ENCODE measurements around the gene OPCML. TPM values are rescaled to one million over a fixed set of nuclear protein-coding genes. Genes with fewer than 3 reads are reported as not detected.

The OPCML gene
- total and polyA plus RNA-seq, 4 donors: under 0.01 to 0.01 TPM; not detected in 2

- TF ChIP-seq EGR1 (IDR thresholded peaks at IDR 0.05; ENCODE audit: low read depth in 2 of 2) (no peak), YY1 (IDR thresholded peaks at IDR 0.05) (no peak), REST (IDR thresholded peaks at IDR 0.05) (no peak), ATF3 (IDR thresholded peaks at IDR 0.05) (no peak), TAF1 (conservative IDR thresholded peaks at IDR 0.05) (no peak), SP1 (IDR thresholded peaks at IDR 0.05) (no peak), GABPA (IDR thresholded peaks at IDR 0.05 in 1 of 2, conservative IDR thresholded peaks at IDR 0.05 in 1 of 2) (no peak), CTCF (IDR thresholded peaks at IDR 0.05; ENCODE audit: low read depth, low read length, missing input control) (no peak), HNF4G (IDR thresholded peaks at IDR 0.05) (no peak), HNF4A (conservative IDR thresholded peaks at IDR 0.05) (no peak), ZBTB33 (IDR thresholded peaks at IDR 0.05) (no peak), JUND (IDR thresholded peaks at IDR 0.05) (no peak), MAX (IDR thresholded peaks at IDR 0.05) (no peak), FOXA1 (IDR thresholded peaks at IDR 0.05) (no peak)
- Histone ChIP-seq H3K27ac (ENCODE audit: low read depth in 1 of 2, low read length in 2 of 2) (no peak overlapping the region), H3K9ac (ENCODE audit: low read depth in 1 of 2, low read length in 2 of 2) (no peak overlapping the region), H3K36me3 (ENCODE audit: control insufficient read depth in 4 of 4, insufficient read depth in 3 of 4, low read depth in 1 of 4, low read length in 3 of 4) (no peaks in the 10 kb centered on the region), H3K9me3 (ENCODE audit: control insufficient read depth in 4 of 4, low read length in 3 of 4) (no peaks in the 10 kb centered on the region), H3K27me3 (ENCODE audit: control insufficient read depth in 4 of 4, insufficient read depth in 4 of 4, low read length in 3 of 4) (no peaks in the 10 kb centered on the region), H3K4me3 (ENCODE audit: low read depth in 1 of 3, low read length in 3 of 3) (no peak overlapping the region), H3K4me1 (ENCODE audit: control insufficient read depth in 4 of 4, insufficient read depth in 4 of 4, low read length in 3 of 4) (no peaks in the 10 kb centered on the region)
- 73% methylated on average over 6 of the region's 6 CpGs for WGBS
- no peak for DNase-seq (ENCODE audit: low spot score)
Observed at GRCh38 chr11:132809070-132809469, 723.2 kb downstream of the OPCML start.

GRCh38 chr11:132804258-132804657 is 728.0 kb downstream of the OPCML start:
- Histone ChIP-seq H3K4me1 (ENCODE audit: control insufficient read depth in 4 of 4, insufficient read depth in 4 of 4, low read length in 3 of 4) (no peaks in the 10 kb centered on the region), H3K27me3 (ENCODE audit: control insufficient read depth in 4 of 4, insufficient read depth in 4 of 4, low read length in 3 of 4) (no peaks in the 10 kb centered on the region), H3K9me3 (ENCODE audit: control insufficient read depth in 4 of 4, low read length in 3 of 4) (no peaks in the 10 kb centered on the region), H3K36me3 (ENCODE audit: control insufficient read depth in 4 of 4, insufficient read depth in 3 of 4, low read depth in 1 of 4, low read length in 3 of 4) (no peaks in the 10 kb centered on the region), H3K9ac (ENCODE audit: low read depth in 1 of 2, low read length in 2 of 2) (no peak overlapping the region), H3K4me3 (ENCODE audit: low read depth in 1 of 3, low read length in 3 of 3) (no peak overlapping the region), H3K27ac (ENCODE audit: low read depth in 1 of 2, low read length in 2 of 2) (no peak overlapping the region)
- 87% methylated on average over 4 of the region's 4 CpGs for WGBS
- DNase-seq (ENCODE audit: low spot score): no peak
- no peak for TF ChIP-seq GABPA (IDR thresholded peaks at IDR 0.05 in 1 of 2, conservative IDR thresholded peaks at IDR 0.05 in 1 of 2)
- no peak for TF ChIP-seq NR2F2 (IDR thresholded peaks at IDR 0.05)
- TF ChIP-seq SP1 (IDR thresholded peaks at IDR 0.05): no peak
- TF ChIP-seq FOXA2 (IDR thresholded peaks at IDR 0.05): no peak
- no peak for TF ChIP-seq HNF4G (IDR thresholded peaks at IDR 0.05)
- no peak for TF ChIP-seq JUND (IDR thresholded peaks at IDR 0.05)
- no peak for TF ChIP-seq MAX (IDR thresholded peaks at IDR 0.05)
- TF ChIP-seq FOXA1 (IDR thresholded peaks at IDR 0.05): no peak
- no peak for TF ChIP-seq REST (IDR thresholded peaks at IDR 0.05)
- no peak for TF ChIP-seq HNF4A (conservative IDR thresholded peaks at IDR 0.05)
- no peak for TF ChIP-seq ATF3 (IDR thresholded peaks at IDR 0.05)
- no peak for TF ChIP-seq TAF1 (conservative IDR thresholded peaks at IDR 0.05)
- TF ChIP-seq RXRA (IDR thresholded peaks at IDR 0.05): no peak
- TF ChIP-seq ZBTB33 (IDR thresholded peaks at IDR 0.05): no peak
